GM19397 (cell line): Measurements from ENCODE around the gene NPW.
"Not testable (repeated sequence)": the region's sequence is repeated elsewhere in the genome, so short reads cannot be mapped to it uniquely, and the experiment has no call there.

Source experiments
- ATAC-seq: cut with Tn5 transposase; IDR thresholded peaks from one replicate; pipeline ENCODE4 v1.9.1; 2021; ENCODE audit warnings: mild to moderate bottlenecking, moderate library complexity; ENCODE audit not compliant: unreplicated experiment

The NPW gene

DNA sequence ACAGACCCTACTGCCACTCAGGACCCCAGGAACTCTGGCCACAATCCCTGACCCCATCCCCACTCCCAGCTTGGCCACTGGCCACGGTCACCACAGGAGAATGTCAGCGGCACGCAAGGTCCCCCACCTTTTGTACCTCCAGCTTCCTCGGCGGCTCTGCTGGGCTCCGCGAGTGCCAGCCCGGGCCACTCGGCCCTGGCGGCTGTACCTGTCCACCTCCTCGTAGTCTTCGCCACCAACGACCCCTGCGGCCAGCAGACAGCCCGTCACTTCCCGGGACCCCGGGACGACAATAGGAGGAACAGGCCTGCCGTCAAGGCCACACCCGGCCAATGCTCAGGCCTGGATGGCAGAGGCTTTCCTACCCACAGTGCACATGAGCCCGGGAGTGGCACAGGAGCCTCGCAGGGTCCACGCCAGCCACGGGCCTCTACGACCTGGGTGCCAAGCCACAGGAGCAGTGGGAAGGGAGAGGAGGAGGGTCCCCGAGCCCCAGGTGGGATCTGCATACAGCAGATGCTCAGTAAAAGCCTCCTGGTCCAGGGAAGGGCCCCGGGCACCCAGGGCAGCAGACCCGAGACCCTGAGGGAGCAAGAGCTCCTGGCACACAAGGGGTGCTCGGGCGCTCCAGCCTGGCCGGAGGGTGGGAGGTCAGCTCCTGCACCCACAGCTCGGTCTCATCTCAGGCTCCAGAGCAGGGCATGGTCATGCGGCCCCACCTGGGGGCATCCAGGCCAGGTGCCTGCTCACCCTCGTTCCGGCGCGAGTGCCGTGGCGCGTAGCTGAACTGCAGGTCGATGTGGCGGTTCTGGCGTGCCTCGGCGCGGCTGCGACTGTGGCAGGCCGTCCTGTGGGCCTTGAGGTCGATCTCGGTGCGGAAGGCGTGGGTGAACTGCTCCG, 17.9 kb upstream of the NPW start:
- no peak for ATAC-seq

DNA sequence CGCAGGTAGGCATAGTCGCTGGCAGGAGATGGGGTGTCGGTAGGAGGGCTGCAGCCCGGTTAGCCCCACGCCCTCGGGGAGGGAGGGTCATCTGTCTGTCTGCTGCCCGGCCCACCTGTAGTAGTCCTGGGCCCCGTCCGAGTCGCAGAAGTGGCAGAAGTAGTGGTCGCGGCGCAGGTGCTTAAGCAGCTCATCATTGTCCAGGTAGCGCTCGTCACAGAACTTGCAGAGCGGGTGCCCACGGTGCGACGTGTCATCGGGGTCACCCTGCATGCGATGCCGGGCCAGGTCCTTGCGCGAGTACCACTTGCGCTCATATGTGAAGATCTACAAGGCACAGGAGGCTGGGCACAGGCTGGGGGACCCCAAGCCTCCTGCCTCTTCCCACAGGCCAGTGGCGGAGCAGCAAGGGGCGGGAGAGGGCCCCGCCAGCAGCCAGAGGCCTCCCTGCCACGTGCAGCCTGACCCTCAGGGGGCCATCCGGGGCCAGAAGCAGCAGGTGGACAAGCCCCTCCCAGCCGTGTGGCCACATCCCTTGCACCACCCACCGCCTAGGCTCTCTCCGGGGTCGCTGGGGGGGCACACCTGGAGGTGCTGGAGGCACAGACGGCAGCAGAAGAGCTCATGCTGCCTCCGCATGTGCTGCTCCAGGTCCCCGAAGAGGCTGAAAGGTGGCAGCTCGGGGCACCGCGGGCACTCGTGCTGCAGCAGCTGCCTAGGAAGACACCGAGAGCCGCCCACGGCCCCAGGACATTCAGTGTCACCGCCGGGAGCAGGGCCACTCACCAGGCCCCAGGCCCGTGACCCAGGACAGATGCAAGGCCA, 17.0 kb upstream of the NPW start:
- no peak for ATAC-seq

DNA sequence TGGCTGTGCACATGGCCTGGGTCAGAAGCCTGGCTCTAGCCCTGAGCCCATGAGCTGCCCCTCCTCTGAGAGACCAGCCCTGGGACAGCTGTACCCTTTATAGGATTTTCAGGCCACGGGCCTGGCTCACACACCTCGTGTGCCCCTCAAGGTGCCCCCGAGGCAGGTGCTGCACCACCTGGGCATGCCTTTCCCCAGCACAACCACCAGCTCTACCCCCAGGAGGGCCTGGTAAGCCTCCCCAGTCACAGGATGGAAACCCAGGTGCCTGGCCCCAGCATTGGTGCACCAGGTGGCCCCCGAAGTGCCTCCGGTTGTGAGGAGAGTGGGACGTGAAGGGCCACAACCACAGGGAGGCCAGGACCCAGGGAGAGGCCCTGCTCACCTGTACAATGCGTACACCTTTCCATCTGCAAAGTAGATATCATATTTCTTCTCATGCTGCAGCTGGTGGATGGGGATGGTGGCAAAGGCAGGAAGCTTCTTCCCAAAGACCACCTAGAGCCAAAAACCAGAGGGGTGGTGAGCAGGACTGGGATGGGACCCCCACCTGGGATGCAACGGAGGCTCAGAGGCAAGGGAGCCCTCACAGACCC, 16.3 kb upstream of the NPW start:
- ATAC-seq, result no peak

DNA sequence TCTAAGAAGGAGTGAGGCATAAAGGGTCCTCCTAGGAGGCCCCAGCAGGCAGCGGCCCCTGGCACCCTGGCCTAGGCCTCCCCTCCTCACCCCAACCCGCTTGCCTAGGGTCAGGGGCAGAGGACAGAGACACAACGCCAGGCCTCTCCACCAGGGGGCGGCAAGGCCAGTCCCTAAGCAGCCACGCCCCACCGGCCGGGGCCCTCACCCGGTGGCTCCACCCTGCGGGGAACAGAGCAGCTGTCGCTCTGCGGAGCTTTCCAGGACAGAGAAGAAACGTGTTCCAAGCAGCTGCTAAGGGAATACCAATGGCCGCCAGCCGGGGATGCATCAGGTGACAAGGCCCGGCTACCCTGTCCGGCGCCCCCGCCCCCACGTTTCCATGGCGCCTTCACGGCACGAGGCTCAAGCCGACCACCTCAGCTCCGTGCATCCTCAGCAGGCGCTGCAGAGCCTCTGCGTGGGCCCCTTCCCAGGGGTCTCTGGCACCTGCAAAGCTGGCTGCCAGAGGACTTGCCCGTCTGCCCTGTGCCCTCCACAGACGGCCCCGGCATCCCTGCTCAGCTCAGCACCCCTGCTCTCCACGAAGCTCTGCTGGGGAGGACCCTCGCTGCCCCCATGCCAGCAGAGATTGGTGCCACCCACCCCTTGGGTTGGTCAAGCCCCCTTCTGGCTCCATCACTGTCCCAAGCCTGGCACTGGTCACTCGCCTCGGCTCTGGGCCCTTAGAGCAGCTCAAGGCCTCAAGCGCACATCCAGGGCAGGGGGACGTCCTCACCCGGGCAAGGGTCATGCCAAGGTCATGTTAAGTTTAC, 15.6 kb upstream of the NPW start:
- no peak for ATAC-seq

DNA sequence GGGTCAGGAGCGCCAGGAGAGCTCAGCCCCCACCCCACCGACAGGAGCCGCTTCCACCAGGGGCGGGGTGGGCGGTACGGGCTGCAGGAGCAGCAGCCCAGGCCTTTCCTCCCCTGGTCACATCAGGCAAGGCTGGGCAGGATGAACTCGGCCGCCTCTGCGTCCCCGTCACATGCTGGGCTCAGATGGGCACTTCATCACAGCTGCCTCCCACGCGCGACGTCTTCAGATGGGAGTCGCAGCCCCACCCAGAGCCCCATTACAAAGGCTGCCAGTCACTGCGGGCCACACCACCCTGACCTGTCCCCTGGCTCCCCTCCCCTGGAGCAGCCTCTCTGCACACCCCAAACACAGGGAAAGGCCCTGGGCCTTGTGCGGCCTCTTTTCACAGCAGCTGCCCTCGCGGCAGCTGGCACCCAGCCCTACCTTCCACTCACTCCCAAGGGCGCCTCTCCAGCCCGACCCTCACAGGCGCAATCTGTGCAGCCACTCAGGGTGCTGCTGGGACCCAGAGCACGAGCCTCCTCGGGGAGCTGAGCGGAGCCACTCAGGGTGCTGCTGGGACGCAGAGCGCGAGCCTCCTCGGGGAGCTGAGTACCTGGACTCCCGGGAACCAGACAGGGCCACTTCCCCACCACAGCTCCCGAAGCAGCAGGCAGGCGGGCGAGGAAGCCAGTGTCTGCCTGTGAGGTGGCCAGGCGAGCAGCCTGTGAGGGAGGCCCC, 14.6 kb upstream of the NPW start:
- no peak for ATAC-seq

DNA sequence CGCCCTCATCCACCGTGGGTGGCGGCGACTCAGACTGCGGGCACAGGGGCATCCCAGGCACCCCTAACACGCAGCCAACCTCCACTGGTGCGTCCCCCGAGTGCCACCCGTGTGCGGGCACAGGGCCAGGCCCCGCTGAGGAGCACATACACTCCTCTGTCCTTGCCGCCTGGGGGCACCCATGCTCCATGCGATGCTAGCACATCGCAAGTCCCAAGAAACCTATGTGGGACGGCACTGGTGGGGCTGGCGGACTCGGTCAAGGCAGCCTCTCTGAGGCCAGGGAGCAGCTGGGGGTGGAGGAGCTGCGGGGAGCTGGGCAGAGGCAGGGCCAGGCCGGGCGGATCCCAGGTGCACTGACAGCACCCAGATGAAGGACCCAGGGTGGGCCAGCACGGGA, 13.9 kb upstream of the NPW start:
- ATAC-seq, result no peak

DNA sequence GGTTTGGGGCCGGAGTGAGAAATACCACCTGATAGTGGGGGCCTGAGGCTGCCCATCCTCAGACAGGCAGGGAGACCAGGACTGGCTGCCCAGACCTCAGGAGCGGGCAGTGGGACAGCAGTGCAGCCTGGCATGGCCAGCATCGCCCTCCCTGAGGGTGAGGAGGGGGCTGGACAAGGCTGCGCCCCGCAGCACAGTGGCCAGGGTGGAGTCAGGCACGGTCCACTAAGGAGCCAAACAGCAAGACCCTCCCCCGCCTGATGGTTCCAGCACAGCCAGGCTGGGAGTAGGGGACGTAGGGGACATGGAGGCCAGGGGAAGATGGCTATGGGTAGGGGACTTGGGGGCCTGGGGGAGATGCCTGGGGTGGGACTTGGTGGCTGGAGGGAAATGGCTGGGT, 13.3 kb upstream of the NPW start:
- ATAC-seq, result no peak

DNA sequence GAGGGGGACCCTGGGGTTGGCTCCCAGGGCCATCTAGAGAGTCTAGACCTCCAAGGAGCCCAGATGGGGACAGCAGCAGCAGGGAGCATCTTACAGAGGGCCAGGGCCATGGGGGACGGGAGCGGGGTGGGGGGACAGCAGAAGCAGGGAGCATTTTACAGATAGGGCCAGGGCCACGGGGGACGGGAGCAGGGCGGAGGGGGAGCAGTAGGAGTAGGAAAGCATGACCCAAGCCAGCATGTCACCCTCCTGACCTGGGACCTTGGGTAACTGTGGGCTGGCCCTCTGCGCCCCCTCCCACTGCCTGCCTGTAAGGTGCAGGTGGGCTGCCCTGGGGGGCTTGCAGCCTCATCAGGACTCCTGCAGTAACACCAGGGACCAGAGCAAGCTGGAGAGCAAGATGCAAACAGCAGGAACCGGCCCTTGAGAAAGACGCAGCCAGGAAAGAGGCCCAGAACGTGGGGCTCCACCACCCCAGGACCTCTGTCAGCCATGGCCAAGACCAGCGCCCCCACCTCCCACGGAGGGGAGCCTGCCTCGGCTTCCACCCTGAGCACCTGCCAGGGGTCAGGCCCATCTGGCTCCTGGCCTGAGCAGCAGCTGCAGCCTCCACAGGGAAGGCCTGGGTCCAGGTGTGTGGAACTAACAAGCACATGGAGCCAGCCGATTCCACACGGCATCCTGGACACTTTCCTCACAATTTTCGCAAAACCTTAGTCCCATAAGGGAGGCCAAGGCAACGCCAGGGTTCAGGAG, 12.3 kb upstream of the NPW start:
- no peak for ATAC-seq

DNA sequence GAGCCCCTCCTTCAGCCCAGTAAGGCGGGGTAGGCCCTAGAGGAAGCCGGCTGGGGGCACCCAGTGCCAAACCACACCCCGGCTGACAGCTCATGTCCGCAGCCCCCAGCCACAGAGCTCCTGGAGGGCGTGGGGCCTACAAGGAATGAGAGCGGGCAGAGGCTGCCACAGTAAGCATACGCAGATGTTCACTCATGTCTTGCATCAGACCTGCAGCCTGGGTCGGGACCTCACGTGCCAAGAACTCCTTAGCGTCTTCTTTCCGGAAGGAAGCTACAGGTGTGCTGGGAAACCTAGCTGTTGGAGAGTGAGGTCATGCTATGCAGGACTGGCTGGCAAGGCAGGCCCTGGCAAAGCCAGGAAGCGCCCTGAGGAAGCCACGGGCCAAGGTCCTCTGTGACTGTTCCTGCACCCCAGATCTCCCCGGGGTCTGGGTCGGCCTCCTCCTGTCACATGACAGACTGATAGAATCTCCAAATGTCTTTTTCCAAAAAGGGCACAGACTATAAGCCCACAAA, 11.5 kb upstream of the NPW start:
- ATAC-seq, result no peak

DNA sequence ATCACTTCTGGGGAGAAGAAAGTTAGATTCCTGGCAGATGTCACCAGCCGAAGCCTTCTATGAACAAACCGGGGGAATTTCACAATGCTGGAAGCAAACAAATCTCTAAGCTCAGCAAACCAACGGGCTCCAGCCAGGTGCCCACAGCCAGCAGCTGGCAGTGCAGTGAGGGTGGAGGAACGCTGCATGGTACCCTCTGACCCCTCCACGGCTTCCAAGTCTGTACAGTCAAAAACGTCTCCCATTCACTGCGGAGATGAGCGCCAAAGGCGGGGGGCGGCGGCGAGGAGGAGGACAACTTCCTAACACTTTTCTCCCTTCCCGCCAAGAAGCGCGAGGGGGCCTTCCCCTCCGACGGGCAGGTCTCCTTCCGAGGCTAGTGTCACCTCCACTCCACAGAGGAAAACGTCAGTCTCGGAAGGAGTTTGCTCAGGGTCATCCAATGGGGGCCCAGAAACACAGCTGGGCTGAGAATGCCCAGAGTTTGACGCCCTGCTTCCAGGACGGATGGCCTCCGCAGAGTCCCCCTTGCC, 10.9 kb upstream of the NPW start:
- no peak for ATAC-seq

DNA sequence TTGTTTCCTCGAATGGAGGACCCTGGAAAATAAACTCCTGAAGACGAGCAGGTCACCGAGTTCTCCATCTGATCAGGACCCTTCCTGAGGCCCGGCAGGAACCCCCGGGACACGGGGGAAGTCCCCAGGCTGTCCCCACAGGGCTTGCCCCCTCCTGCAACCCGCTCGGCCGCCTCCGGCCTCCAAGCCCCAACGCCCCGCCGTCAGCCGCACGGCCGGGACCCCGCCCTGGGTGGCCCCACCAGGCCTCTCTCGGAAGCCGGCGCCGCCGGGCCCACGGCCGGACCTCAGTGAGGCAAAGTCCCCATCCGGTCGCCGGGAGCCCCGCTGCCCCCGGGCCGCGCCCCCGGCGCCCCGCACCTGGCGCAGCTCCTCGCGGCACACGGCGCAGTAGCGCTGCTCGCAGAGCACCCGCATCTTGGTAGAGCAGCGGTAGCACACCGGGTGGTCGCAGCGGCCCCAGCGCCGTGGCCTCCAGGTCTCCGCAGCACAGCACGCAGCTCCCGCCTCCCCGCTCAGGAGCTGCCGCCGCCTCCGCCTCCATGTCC, 10.3 kb upstream of the NPW start:
- ATAC-seq, result no peak

DNA sequence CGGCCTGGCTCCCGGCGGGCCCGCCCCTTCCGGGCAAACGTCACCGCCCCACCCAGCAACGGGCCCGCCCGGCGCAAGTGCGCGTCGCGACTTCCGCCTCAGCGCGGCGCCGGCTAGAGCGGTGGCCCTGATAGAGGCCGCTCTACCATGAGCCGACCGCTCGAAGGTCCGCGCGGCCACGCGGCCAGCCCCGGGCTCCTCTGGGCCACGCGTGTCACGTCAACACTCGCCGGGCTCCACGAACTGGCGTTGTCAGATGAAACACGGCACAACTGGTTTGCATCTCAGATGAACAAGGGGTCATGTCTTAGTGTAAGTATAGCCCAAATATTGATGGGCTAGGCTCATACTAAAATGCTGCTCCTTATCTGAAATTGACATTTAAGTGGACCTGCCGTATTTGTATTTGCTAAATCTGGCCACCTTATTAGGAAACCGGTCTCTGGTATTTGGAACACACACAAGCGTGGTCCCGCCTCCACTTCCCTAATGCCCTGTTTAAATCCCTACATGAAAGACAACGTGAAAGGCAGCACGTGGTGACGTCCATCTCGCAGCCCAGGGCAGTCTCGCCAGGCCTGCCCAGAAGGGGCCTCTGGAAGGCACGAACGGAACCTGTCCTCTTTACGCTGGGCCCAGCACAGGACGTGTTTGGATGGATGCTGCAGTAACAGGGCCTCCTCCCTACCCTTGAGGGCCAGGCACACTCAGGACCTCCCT, 9.6 kb upstream of the NPW start, which contains the start of gene ZNF598:
ZNF598 (minus strand) TSS at position 31 of the 720 bp plus-strand sequence.
- ATAC-seq, result peak; percentile 86

DNA sequence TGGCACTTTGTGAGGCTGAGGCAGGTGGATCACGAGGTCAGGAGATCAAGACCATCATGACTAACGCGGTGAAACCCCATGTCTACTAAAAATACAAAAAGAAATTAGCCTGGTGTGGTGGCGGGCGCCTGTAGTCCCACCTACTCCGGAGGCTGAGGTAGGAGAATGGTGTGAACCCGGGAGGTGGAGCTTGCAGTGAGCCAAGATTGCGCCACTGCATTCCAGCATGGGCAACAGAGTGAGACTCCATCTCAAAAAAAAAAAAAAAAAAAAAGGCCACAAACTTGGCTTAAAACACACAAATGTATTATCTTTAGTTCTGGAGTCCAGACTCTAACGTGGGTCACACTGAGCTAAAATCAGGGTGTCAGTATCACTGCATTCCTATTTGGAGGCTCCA, 7.9 kb upstream of the NPW start:
- not testable (repeated sequence) for ATAC-seq

DNA sequence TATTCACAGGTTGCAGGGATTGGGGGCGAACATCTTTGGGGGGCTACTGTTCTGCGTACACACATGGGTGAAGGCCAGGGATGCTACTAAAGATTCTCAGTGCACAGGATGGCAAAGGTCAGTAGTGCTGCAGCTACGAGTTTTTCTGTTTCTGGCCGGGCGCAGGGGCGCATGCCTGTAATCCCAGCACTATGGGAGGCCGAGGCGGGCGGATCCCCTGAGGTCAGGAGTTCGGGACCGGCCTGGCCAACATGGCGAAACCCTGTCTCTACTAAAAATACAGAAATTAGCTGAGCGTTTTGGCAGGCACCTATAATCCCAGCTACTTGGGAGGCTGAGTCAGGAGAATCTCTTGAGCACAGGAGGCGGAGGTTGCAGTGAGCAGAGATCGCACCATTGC, 6.1 kb upstream of the NPW start:
- ATAC-seq, result no peak

DNA sequence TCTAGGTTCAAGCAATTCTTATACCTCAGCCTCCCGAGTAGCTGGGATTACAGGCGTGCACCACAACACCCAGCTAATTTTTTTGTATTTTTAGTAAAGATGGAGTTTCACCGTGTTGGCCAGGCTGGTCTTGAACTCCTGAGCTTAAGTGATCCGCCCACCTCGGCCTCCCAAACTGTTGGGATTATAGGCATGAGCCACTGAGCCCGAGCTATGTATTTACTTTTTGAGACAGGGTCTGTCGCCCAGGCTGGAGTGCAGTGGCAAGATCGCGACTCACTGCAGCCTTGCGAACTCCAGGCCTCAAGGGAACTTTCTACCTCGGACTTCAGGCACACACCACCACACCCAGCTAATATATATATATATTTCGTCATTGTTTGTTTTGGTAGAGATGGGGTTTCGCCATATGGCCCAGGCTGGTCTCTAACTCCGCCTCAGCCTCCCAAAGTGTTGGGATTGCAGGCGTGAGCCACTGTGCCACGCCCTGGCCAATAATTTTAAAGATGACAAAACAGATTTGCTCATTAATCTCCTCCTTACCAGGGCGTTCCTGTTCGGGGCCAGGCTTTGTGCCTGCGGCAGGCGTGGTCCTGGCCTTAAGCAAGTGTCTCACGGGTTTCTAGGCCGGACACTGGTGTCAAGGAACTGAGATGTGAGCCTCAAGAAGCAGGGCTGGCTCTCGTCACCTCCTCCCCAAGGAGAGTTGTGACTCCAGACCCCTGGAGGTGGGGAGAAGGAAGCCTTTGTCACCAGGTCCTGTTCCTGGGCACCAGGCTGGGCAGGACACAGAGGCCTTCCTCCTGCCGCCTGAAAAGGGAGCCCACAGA, 4.3 kb upstream of the NPW start:
- ATAC-seq, result no peak

DNA sequence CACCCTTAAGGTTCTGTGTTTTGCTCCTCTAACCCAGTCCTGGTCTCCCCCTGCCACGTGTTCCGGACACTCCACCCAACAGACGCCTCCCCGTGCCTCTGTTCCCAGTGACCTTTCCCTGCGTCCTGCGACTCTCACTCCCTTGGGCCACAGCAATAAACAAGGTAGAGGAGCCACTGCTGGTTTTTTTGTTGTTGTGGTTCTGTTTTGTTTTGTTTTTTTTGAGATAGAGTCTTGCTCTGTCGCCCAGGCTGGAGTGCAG, 3.7 kb upstream of the NPW start:
- ATAC-seq, result no peak

DNA sequence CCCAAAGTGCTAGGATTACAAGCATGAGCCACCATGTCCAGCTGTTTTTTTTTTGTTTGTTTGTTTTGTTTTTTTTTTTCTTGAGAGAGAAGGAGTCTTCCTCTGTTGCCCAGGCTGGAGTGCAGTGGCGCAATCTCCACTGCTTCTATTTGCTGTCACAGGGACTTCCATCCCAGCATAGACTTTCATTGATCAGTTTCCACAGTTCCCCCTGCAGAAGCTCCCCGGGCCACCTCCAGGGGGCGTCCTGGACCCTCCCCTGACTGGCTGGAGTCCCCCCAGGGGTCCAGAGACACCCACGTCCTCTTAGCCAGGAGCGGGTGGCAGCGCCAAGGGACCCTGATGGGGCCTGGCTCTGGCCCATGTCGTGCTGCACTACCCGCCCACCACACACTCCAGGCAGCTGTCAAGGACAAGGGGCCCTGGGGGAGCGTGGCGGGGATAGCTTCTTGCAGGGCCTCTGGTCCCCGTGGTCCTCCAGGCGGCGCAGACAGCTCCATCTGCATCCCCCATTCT, 3.1 kb upstream of the NPW start:
- ATAC-seq, result no peak
